Epithelial cell of esophagus (primary cell): ENCODE measurements around the gene SH2D4B.

Source experiments
- DNase-seq: peaks from one replicate; pipeline ENCODE4 v3.0.0; 2010; ENCODE audit warnings: low read depth
- H3K4me3 ChIP-seq: 2 replicates; pipeline ENCODE4 v1.5.1; 2011; ENCODE audit warnings: mild to moderate bottlenecking, low read length, control low read depth
- CTCF ChIP-seq: IDR thresholded peaks from 2 replicates; pipeline ENCODE4 v1.5.1; 2011; ENCODE audit warnings: low read depth, mild to moderate bottlenecking, low read length, control low read depth, inconsistent platforms; ENCODE audit not compliant: insufficient read depth; ENCODE audit errors: missing control alignments

SH2D4B gene

GRCh38 chr10:80552151-80552646 lies 14.5 kb downstream of the SH2D4B start:
- no peak for TF ChIP-seq CTCF
- DNase-seq: no peak
- no peak overlapping the region for H3K4me3 ChIP-seq

DNA sequence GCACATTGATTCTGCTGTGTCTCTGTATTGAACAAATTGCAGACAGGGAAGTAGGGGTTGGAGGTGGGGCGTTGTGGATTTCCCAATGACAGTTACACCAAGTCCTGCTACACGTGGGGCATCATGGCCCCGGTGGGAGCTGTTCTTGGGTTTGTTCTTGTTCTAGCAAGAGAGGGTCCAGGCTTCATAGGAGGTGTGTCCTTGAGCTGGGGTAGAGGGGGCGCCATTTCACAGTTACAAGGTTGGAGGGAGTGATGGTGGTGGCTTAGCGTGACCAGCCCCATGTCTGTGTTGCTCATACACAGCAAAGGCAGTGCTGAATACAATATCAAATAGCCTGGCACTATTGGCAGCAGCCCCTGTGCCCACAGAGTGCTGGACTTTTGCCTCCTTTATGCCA lies 15.7 kb downstream of the SH2D4B start:
- no peak for DNase-seq
- no peak overlapping the region for H3K4me3 ChIP-seq
- TF ChIP-seq CTCF: no peak

DNA sequence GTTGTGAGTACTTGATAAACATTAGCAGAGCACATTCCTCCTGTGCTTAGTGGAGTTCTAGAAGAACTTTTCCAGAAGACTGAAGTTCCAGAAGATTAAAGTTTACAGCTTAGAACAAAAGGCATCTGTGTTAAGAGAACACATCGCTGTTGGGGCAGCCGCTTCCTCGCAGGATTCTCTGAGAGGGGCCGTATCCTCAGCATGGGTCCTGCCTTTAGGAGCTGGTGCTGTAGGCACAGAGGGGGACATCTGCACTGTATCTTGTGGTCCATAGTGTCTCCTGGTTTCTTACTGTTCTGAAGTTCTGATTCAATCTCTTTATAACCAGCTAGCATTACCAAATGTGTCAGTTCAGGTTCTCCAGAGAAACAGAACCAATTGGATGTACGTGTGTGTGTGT lies 16.3 kb downstream of the SH2D4B start:
- no peak for TF ChIP-seq CTCF
- DNase-seq: no peak
- H3K4me3 ChIP-seq: no peak overlapping the region

DNA sequence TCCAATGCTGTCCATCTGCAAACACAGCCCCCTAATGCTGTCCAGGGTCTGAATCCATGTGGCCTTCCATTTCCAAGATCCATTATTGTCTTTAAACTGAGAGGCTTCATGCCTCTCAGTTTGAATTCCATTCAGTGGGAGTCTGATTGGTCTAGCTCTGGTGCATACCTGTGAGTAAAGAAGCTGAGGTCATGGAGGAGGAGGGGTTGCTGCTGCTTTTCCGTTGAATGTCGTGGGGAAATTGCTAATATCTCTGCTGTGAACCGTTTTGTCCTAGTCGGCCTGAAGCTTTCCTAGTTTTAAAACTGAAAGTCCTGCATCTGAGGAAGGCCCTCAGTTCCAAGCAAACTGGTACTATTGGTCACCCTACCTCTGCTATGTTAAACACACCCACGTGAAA lies 17.7 kb downstream of the SH2D4B start:
- no peak for TF ChIP-seq CTCF
- H3K4me3 ChIP-seq: no peak overlapping the region
- no peak for DNase-seq

- H3K4me3 ChIP-seq: no peak overlapping the region
- DNase-seq: no peak
- TF ChIP-seq CTCF: no peak
Measured at GRCh38 chr10:80561950-80562349, 24.2 kb downstream of the SH2D4B start.

DNA sequence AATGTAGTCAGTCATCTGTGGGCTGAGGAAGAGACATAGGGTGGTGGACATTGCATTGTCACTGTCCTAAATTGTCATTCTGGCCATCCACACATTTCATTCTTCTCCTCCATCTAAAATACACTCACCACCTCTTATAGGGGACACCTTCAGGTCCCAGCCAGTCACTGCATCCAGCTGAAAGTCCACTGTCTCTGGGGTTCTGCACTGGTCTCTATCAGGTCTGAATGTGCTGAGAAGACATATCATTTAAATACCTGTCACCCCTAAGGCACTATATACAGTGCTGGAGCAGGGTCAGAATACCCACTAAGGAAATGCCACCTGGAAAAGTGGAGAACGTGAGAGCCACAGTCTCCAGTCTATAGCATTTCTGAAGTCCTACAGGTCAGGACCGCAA lies 29.6 kb downstream of the SH2D4B start:
- no peak overlapping the region for H3K4me3 ChIP-seq
- DNase-seq: no peak
- no peak for TF ChIP-seq CTCF

DNA sequence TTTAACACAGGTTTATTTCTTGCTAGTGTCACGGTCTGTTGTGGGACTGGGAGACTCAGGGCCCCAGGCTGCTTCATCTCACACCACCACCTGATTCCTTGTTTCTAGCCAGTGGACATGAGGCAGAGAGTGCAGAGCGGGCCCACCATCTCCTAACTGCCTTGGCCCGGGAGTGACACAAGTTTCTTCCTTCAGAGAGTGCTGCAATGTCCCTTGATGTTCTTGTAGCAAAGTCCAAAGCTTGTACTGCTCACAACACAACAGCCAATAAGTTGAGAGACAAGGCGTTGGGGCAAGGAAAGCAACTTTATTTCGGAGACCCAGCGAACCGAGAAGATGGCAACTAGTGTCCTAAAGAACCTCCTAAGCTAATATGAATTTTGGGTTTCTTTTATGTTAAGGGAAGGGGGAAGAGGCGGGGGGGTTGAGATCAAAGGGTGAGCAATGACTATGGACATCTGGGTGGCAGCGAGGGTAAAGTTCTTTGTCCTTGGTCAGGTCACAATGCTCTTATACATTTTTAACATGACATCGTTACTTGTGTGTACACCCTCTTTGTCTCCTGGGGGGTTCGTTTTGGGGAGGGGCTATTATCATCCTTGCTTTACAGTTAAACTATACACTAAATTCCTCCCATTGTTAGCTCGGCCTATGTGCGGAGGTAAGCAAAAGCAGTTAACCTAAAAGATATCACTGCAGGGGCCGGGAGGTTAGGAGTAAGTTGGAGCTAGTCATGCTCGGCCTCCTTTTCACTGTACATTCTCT lies 31.6 kb downstream of the SH2D4B start:
- no peak for DNase-seq
- TF ChIP-seq CTCF: no peak
- H3K4me3 ChIP-seq: no peak overlapping the region
